HL-60 (cell line): Measurements from ENCODE around the gene ZNF410.
A peak's percentile ranks its signal among the peaks of the same experiment; 100 is the strongest.

Experiments
- DNase-seq, 2 experiments: peaks; one replicate each; pipeline ENCODE4 v3.0.0-alpha.2; 2010 to 2020; ENCODE audit warnings: low read depth in 1 of 2, low spot score in 1 of 2
- H3K27ac ChIP-seq: fragments of 250-450 bp; sonication (Bioruptor Pico); replicated peaks from 2 replicates; pipeline ENCODE4 v1.5.1; 2020; ENCODE audit warnings: mild to moderate bottlenecking, moderate library complexity
- H3K27me3 ChIP-seq: fragments of 250-450 bp; sonication (Bioruptor Pico); 2 replicates; pipeline ENCODE4 v1.5.1; 2021; ENCODE audit warnings: mild to moderate bottlenecking, moderate library complexity; ENCODE audit not compliant: insufficient read depth, poor library complexity, severe bottlenecking
- H3K4me3 ChIP-seq: replicated peaks from 2 replicates; pipeline ENCODE4 v1.5.1; 2011; ENCODE audit warnings: mild to moderate bottlenecking, control low read depth, low read length; ENCODE audit not compliant: insufficient read depth
- CTCF ChIP-seq: IDR thresholded peaks from one replicate; pipeline ENCODE4 v1.5.1; 2011; ENCODE audit warnings: low read length, control low read depth, inconsistent platforms; ENCODE audit not compliant: insufficient read depth
- GABPA ChIP-seq: IDR thresholded peaks from 2 replicates; pipeline ENCODE4 v1.6.1; 2012; ENCODE audit warnings: low read depth
- POLR2AphosphoS5 ChIP-seq: IDR thresholded peaks from 2 replicates; pipeline ENCODE4 v1.6.1; 2012; ENCODE audit warnings: low read depth
- REST ChIP-seq: IDR thresholded peaks from 2 replicates; pipeline ENCODE4 v1.6.1; 2012; ENCODE audit warnings: low read depth; ENCODE audit not compliant: insufficient replicate concordance
- SPI1 ChIP-seq: IDR thresholded peaks from 2 replicates; pipeline ENCODE4 v1.6.1; 2012; ENCODE audit warnings: low read depth, mild to moderate bottlenecking, borderline replicate concordance

The ZNF410 gene

GRCh38 chr14:73943083-73943482 is 56.4 kb downstream of the ZNF410 start:
- TF ChIP-seq CTCF (no peak), SPI1 (no peak; the same call in 1 of the 2 replicates), GABPA (no peak), REST (no peak)
- H3K27ac ChIP-seq: no peak overlapping the region
- no peak overlapping the region for H3K4me3 ChIP-seq
- H3K27me3 ChIP-seq: no peaks in the 10 kb centered on the region
- DNase-seq: peak; percentile 40 to 61

- DNase-seq: peak in 1 of 2 experiments; percentile 1
- no peaks in the 10 kb centered on the region for H3K27me3 ChIP-seq
- no peak for TF ChIP-seq REST
- TF ChIP-seq POLR2AphosphoS5: no peak
- no peak for TF ChIP-seq SPI1
- TF ChIP-seq CTCF: no peak
- TF ChIP-seq GABPA: no peak
- no peak overlapping the region for H3K4me3 ChIP-seq
- H3K27ac ChIP-seq: no peak overlapping the region
Observed at GRCh38 chr14:73944432-73945158, 57.9 kb downstream of the ZNF410 start.

GRCh38 chr14:73945159-73945670 is 58.6 kb downstream of the ZNF410 start:
- H3K4me3 ChIP-seq: no peak overlapping the region
- H3K27me3 ChIP-seq: no peaks in the 10 kb centered on the region
- TF ChIP-seq SPI1: no peak
- TF ChIP-seq GABPA: no peak
- TF ChIP-seq REST: no peak
- TF ChIP-seq POLR2AphosphoS5: no peak
- H3K27ac ChIP-seq: no peak overlapping the region
- DNase-seq: no peak
